COLO668 (cell line): Measurements from ENCODE around the gene VWC2L.
A peak's percentile ranks its signal among the peaks of the same experiment; 100 is the strongest.

ENCODE experiments used
- DNase-seq: peaks from one replicate; lab custom pipeline; 2025; ENCODE audit not compliant: unreplicated experiment; lab: John Stamatoyannopoulos, UW

The VWC2L gene

DNA sequence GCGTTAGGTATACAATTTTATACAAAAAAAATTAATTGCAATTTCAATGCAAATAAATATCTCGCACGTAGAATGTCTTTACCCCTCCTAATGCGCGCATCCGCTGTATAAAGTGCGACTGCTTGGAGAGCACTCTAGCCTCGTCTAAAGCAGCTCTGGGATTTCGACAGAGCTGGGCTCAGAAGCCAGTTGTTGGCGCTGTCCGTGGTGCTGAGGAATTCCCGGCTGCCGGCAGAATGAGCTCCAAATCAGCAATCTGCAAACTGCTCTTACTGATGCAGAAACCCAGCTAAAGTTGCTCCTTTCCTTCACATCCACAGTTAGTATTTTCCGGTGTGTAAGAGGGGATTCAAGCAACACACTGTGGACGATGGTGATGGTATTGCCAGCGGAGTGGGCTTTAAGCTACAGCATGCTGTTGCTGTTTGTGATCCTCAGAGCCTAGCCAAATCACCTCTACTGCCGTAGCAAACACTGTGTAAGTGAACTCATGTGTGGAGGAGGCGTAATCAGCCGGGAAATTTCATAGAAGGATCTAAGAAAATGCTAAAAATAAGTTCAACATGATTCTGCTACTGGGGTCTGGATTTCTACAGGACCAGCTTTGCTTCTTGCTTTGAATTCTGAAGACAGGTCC lies at the start of gene VWC2L:
Gene VWC2L (plus strand): TSS at position 137 of the 637 bp plus-strand sequence. CDS start 3,140 bp downstream, outside the sequence.
- DNase-seq, result peak; percentile 11

DNA sequence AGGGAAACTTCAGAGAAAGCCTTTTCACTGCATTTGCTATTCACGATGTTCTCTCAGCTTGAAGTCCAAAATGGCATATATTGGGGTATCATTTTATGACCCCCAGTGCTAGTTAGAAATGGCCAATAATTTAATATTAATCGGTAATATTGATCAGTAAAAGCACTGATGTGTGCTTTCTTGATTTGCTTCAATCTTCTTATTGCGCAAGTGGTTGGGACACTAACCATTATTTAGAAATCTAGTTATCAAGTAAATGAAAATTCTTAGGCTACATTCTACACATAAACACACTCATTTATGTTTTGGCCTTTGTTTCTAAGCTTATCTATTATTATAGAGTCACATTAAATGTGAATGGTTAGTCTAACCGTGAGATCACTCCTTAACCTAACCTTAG lies 49.7 kb upstream of the VWC2L start:
- DNase-seq, result no peak

DNA sequence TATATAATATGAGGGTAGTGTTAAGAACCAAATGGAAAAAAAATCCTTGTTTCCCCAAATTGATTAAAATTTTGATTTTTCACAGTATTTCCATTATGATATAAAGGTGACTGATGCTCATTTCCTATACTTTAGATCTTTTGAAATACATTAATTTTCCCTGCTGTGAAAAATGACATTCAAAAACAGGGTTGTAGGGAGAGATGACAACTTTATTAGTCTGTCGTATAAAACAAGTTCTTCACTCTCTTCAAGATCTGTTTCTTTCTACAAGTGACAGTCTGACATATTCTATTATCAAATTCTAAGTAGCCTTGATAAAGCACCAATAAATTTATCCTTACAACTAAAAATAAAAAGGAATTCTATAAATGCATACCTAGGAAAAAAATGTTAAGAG lies 45.3 kb upstream of the VWC2L start:
- no peak for DNase-seq

DNA sequence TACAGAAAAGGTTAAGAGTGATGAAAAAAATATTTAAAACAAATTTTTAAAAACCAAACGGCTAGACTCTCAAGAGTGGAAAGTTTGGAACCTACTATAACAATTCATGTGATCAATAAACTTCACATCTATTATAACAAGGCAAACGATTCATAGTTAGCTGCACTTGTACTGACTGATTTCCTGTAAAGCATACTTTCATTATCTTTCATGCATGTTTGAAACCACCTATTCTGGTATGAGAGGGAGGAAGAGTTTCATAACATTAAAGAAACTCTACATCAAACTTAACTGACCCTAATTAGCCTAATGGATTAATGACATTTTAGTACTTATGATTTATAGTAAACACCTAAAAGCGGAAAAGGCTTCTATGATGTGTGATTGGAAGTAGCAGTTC lies 43.7 kb upstream of the VWC2L start:
- DNase-seq, result no peak

DNA sequence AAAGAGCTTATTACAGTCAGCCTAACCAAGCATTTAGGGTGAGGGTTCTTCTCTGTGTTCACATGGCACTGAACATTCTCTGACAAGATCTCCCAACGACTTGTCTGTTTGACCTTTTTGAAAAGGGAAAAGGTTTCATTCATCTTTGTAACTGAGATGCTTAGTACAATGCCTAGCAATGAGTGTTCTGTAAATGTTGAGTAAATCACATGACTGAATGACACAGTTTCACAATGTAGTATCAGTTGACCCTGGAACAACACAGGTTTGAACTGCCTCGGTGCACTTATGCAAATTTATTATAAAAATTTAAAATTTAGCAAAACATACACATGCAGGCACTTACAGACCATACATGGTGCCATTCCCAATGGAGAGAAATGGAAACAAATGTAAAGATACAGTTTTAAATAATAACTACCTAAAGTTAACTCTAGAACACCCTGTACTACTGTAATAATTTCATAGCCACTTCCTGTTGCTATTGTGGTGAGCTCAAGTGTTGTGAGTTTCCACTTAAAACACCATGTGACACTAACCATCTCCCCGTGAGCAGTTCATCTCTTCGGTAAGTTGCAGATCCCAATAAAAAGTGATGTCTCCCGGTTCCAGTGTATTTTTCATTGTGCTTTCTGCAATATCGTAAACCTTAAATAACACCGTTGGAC lies 34.1 kb upstream of the VWC2L start:
- no peak for DNase-seq

DNA sequence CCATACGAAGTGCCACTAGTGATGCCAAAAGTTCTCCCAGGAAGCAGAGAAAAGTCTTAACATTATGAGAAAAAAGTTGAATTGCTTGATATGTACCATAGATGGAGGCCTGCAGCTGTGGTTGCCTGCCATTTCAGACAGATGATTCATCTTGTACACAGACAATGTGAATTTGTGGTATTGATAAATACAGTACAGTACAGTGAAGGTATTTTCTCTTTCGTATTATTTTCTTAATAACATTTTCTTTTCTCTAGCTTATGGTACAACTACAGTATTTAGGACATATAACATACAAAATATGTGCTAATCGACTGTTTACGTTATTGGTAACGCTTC lies 33.6 kb upstream of the VWC2L start:
- no peak for DNase-seq

DNA sequence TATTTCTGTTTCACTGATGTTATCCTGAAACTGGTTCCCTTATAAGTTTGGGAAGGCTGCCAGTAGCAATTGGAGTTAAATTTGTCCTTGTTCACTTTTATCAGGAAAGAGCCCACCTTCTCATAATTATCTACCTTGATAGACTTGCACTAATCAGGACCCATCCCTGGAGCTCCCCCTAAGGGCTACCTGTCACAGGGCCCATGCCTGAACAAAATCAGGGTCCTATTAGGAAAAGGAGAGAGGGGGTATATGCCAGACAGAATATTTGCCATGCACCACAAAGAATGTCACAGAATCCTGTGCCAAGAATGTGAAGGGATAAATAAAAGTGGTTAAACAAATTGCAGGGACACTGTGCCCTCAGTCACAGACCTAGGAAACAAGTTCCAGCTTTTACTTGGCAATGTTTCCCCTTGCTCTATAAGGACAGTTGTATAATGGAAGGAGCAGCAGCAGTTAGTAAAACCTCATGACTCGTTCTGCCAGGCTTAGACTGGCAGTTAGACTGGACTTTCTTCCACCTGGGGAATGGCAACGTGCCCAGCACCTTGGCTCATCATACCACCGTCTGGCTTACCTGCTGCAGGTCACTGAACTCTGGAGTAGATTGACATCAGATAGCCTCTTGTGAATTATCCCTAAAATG lies 32.3 kb upstream of the VWC2L start:
- no peak for DNase-seq

DNA sequence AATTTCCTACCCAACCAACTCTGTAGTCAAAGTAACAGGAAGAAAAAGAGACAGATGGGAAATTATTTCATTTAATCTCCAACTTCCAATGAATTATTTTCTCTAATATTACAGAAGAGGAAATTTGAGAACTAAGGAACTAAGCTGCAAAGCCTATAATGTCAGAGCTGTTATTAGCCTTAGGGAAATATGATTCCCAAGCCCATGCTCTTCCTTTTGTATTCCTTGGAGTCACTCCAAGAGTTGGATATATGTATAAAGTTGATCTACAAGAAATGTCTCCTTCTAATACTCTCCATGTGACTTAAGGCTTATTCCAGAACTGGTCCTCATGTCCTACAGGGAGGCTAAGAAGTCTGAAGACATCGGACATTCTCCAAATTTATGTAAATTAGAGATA lies 31.6 kb upstream of the VWC2L start:
- DNase-seq, result no peak

DNA sequence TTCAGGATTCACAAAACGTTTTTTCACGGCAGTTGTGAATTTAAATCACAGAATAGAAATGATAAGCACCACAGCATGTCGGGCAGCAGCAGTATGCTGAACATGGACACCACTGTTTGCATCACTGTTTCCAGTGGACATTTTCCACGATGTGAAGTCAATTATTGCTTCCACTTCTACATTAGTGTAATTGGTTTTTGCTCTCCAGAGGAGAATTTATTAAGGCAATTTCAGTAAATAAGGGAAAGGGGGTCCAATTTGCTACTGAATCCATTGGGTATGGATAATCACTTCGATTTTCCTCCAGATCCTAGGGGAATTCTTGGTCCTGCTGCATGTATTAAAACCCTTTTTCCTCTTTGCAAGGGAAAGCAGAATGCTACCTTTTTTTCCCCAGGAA lies 30.2 kb upstream of the VWC2L start:
- no peak for DNase-seq

DNA sequence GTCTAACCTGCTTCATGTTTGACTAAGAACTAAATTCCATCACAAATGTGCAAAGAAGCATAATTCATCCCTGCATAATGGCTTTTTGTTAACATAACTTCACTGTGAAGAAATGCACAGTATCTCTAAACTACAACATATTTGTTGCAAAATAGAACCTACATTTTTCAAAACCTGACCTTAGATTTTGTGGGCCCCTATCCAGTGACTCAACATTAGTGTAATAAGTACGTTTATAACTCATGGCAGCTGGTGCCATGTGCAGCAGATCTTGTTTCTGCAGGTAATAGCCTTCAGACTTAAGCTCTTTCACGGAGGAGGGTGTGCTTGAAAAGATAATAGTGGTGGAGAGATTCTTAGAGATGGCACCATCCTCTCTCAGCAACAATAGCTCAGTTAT lies 28.6 kb upstream of the VWC2L start:
- DNase-seq, result no peak

DNA sequence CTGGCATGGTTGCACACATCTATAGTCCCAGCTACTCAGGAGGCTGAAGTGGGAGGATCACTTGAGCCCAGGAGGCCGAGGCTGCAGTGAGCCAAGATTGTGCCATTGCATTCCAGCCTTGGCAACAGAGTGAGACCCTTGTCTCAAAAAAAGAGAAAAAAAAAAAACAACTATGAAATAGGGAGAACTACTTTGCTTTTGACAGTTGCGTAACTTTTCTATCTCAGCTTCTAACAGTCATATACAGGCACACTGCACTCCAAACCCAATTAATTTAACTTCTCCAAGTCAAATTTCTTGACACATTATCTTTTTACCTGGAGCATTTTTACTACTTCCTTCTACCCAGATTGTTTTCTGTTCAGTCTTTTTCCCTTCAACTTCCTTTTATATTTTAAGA lies 24.1 kb upstream of the VWC2L start:
- no peak for DNase-seq

DNA sequence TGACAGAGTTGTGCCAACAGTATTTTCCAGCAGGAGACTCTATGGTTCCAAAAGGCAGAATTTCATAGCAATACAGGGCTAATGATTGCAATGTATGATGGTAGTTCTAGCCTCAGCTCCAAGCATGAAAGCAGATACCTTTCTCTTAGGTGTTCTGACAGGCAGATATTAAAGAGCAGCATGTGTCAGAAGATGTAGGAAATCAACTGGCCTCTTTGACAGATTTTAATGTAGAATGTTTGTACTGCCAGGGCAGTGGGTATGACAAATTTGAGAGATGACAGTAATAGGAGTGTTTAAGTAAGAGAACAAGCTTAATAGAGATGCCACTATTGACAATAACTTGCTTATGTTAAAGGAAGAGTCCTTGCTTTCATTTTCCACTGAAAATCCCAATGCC lies 21.5 kb upstream of the VWC2L start:
- no peak for DNase-seq

DNA sequence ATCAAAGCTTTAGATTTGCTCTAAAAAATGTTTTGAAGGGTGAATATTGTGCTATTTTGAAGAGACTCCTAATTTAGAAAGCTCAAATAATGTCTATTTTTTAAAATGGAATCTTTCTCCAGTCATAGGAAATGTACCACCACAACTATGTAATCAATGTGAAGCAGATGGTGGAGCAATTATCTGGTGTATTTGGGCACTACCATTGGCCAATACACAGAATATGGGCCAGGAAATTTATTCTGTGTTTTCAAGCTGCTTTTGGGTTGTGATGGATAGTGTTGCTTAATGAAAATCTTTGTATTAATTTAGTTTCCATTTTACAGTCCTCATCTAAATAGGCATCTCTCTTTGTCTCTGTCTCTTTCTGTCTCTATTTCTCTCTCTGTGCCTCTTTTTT lies 17.1 kb upstream of the VWC2L start:
- DNase-seq, result no peak

DNA sequence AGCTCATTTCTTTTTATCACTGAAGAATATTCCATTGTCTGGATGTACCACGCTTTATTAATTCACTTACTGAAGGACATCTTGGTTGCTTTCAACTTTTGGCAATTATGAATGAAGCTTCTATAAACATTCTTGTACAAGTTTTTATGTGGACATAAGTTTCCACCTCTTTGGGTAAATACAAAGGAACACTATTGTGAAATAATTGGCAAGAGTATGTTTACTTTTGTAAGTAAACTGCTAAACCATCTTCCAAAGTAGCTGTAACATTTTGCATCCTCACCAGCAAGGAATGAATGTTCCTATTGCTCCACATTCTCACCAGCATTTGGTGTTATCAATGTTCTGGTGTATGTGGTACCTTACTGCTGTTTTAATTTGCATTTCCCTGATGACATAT lies 15.8 kb upstream of the VWC2L start:
- no peak for DNase-seq

DNA sequence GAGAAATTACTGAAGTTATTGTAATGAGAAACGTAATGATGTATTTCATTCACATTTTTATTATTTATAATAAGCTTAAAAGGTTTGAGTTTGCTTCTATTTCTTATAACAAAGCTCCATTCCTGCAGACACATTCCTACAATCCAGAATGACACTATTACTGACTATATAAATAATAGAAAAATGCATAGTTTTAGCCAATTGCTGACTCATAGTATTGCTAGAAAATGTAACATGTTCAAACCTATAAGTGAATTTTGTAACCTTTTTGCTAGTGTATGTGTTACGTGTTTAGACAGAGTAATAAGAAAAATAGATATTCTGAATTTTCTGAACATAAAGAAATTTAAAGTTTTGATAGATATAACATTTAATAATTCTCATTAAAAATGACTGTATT lies 9.3 kb upstream of the VWC2L start:
- no peak for DNase-seq

DNA sequence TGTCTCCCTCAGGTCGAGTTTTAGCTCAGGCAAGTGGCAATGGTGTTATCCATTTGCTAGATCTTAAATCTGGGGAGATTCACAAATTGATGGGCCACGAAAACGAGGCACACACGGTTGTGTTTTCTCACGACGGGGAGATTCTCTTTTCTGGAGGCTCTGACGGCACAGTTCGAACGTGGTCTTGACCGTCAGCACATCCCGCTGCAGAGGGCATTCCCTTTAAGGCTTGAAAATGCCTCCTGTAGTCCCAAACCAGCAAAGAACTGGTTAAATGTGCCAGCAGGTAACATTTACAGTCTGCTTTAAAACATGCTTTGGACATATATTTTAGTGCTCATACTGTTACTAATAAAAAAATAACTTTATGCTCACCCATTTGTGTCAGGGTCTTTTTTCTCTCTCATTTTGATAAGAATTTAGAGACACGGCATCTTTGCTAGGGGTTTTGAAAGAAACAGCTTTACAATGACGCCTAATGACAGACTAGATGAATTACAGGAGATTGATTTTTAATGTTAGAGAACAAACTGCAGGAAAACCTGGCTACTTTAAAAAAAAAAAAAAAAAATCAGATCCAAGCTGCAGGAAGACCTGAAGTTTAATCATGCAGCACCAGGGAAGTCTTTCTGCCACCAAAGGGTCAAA lies 602 bp upstream of the VWC2L start:
- DNase-seq, result no peak

DNA sequence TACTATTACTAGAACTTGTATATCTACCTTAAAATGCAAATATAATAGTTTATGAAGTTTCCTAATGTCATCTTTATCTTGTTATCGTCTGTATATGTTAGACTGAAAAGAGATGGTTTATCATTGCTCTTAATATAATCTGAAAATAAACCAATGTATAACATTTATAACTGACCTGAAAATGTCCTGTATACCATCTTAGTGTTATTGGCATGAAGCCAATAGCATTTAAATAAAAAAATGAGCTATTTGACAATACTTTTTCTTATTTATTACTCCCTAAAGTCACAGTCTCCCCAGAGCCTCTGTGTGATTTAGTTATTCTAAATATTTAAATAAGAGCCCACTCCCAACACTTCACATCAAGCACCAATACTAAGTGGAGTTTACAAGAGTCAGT lies 1.8 kb downstream of the VWC2L start:
- no peak for DNase-seq

DNA sequence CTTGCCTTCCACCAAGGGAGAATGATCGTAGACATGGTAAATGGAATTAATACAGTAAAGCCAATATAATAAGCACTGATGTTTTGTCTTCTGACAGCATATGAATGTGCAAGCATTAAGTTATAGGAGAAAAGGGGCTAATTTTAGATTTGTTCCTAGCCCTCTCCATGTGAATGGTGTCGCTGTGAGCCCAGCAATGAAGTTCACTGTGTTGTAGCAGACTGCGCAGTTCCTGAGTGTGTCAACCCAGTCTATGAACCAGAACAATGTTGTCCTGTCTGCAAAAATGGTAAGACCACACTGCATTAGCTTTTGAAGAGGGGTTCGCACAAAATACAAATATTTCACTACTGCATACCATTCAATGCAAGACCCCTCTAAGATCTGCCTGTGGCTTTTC lies 25.6 kb downstream of the VWC2L start:
- DNase-seq, result no peak

DNA sequence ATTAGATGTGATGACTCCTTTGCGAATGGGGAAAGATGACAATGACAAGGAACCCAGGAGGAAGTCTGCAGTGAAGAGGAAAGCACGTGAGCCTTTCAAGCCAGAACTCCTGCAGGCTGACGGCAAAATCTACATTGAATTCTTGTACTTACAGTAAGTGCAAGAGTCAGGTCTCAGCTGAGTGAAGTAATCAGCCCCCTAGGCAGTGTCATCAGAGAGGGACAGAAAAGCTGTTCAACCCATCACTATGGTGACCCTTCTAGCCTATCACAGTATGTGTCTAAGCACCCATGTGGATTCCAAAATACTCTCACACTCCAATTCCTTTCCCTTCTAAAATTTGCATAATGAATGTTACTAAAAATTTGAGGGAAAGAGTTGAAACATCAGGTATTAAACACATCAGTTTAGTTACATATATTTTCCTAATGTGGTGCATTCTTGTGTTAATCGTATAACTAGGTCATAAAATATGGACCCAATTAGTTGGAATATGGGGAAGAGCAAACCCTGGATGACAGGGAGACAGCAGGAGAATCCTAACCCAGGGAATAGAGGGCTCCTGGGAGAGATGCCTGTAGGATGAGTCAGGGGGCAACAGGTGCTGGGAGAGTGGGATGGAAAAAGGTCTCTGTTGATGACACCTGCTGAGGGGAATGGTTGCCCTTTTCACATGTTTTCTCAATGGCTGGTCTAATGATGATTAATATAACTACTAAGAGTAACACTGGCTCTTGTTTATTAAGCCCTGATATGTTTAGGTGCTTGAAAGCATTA lies 39.5 kb downstream of the VWC2L start:
- DNase-seq, result no peak

DNA sequence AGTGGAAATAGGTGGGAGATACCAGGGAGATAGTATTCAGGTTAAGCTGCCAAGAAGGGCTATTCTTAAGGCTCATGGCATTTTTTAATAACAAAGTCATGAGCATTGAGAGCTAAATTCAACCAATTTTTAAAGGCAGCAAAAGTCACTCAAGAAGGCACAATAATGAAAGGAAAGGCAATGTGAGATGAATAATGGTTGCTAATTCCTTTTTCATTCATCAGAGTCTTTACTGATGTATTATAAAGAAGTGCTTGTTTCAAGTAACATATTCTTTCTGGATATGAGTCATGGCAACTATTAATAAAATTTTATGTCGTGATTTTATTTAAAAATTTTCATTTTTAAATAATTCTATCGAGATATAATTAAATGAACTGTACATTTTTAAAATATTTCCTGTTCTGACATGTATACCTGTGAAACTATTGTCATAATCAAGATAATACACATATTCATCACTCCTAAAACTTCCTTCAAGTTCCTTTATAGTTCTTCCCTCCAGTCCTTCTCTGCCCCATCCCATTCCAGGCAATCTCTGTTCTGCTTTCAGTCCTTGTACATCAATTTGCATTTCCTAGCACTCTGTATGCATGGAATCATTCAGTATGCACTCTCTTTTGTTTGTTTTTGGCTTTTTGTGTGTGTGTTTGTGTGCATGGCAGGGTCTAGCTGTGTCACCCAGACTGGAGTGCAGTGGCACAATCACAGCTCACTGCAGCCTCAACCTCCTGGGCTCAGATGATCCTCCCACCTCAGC lies 40.8 kb downstream of the VWC2L start:
- DNase-seq, result no peak
